H9 (cell line): ENCODE measurements around the gene MRPL30. TPM values are rescaled to one million over a fixed set of nuclear protein-coding genes. Genes with fewer than 3 reads are reported as not detected.

Experiments used
- DNase-seq: peaks from one replicate; pipeline ENCODE4 v3.0.0-alpha.2; 2017
- H2AFZ ChIP-seq: one replicate; pipeline ENCODE4 v1.6.1; 2013; ENCODE audit warnings: mild to moderate bottlenecking, low read length, control low read depth, moderate library complexity
- H2AK5ac ChIP-seq: 2 replicates; pipeline ENCODE4 v1.6.1; 2013; ENCODE audit warnings: low read length, control low read depth, mixed read lengths; ENCODE audit not compliant: insufficient read length
- H2BK120ac ChIP-seq: one replicate; pipeline ENCODE4 v1.6.1; 2013; ENCODE audit warnings: low read depth, mild to moderate bottlenecking, low read length, control low read depth, inconsistent platforms; ENCODE audit not compliant: poor library complexity, severe bottlenecking
- H2BK12ac ChIP-seq: 2 replicates; pipeline ENCODE4 v1.6.1; 2013; ENCODE audit warnings: low read length, control low read depth, mixed read lengths, low read depth; ENCODE audit not compliant: insufficient read length
- H2BK15ac ChIP-seq: 2 replicates; pipeline ENCODE4 v1.6.1; 2013; ENCODE audit warnings: low read depth, low read length, control low read depth
- H2BK20ac ChIP-seq: one replicate; pipeline ENCODE4 v1.6.1; 2013; ENCODE audit warnings: low read depth, mild to moderate bottlenecking, low read length, control low read depth, inconsistent platforms; ENCODE audit not compliant: poor library complexity, severe bottlenecking
- H2BK5ac ChIP-seq: 2 replicates; pipeline ENCODE4 v1.6.1; 2013; ENCODE audit warnings: low read length, control low read depth, mixed read lengths; ENCODE audit not compliant: insufficient read length
- H3K14ac ChIP-seq: 2 replicates; pipeline ENCODE4 v1.6.1; 2013; ENCODE audit warnings: low read length, control low read depth; ENCODE audit not compliant: insufficient read depth
- H3K18ac ChIP-seq: 2 replicates; pipeline ENCODE4 v1.6.1; 2013; ENCODE audit warnings: low read depth, mild to moderate bottlenecking, mixed read lengths, low read length, control low read depth; ENCODE audit not compliant: insufficient read length
- H3K23ac ChIP-seq: 2 replicates; pipeline ENCODE4 v1.6.1; 2013; ENCODE audit warnings: low read length, control low read depth, mixed read lengths, low read depth; ENCODE audit not compliant: insufficient read length
- H3K23me2 ChIP-seq: 2 replicates; pipeline ENCODE4 v1.6.1; 2013; ENCODE audit warnings: low read depth, mild to moderate bottlenecking, mixed read lengths, low read length, control low read depth; ENCODE audit not compliant: insufficient read length, poor library complexity, severe bottlenecking
- H3K27ac ChIP-seq: 2 replicates; pipeline ENCODE4 v1.5.1; 2013; ENCODE audit warnings: low read length, control low read depth, mixed read lengths, low read depth; ENCODE audit not compliant: insufficient read length
- H3K27me3 ChIP-seq: 2 replicates; pipeline ENCODE4 v1.6.1; 2013; ENCODE audit warnings: low read length, control low read depth, inconsistent platforms; ENCODE audit not compliant: insufficient read depth
- H3K4ac ChIP-seq: 2 replicates; pipeline ENCODE4 v1.6.1; 2013; ENCODE audit warnings: low read depth, mild to moderate bottlenecking, control low read depth, inconsistent platforms, low read length, moderate library complexity
- H3K4me1 ChIP-seq: 2 replicates; pipeline ENCODE4 v1.6.1; 2013; ENCODE audit warnings: low read length, control low read depth, inconsistent platforms; ENCODE audit not compliant: insufficient read depth
- H3K4me2 ChIP-seq: 2 replicates; pipeline ENCODE4 v1.6.1; 2013; ENCODE audit warnings: low read length, control low read depth, mixed read lengths; ENCODE audit not compliant: insufficient read length, insufficient read depth
- H3K56ac ChIP-seq: 2 replicates; pipeline ENCODE4 v1.6.1; 2013; ENCODE audit warnings: low read depth, mild to moderate bottlenecking, mixed read lengths, low read length, control low read depth; ENCODE audit not compliant: insufficient read length
- H3K79me1 ChIP-seq: 2 replicates; pipeline ENCODE4 v1.6.1; 2013; ENCODE audit warnings: low read depth, mild to moderate bottlenecking, moderate library complexity, low read length, control low read depth, inconsistent platforms; ENCODE audit not compliant: insufficient read depth, poor library complexity, severe bottlenecking
- H3K79me2 ChIP-seq: 2 replicates; pipeline ENCODE4 v1.6.1; 2013; ENCODE audit warnings: low read length, control low read depth, inconsistent platforms; ENCODE audit not compliant: insufficient read depth
- H3K9ac ChIP-seq: 2 replicates; pipeline ENCODE4 v1.6.1; 2013; ENCODE audit warnings: low read length, control low read depth, mixed read lengths; ENCODE audit not compliant: insufficient read length; ENCODE audit errors: extremely low read depth
- H3K9me3 ChIP-seq: one replicate; pipeline ENCODE4 v1.6.1; 2013; ENCODE audit warnings: low read depth, low read length, inconsistent platforms; ENCODE audit not compliant: control insufficient read depth
- H3T11ph ChIP-seq: one replicate; pipeline ENCODE4 v1.6.1; 2013; ENCODE audit warnings: mild to moderate bottlenecking, low read length, control low read depth, inconsistent platforms
- H4K20me1 ChIP-seq: one replicate; pipeline ENCODE4 v1.6.1; 2013; ENCODE audit not compliant: control insufficient read depth, insufficient read length, insufficient read depth
- H4K5ac ChIP-seq: 2 replicates; pipeline ENCODE4 v1.6.1; 2013; ENCODE audit warnings: low read depth, mild to moderate bottlenecking, mixed read lengths, low read length, control low read depth; ENCODE audit not compliant: insufficient read length
- H4K8ac ChIP-seq: replicated peaks from 2 replicates; pipeline ENCODE4 v1.6.1; 2013; ENCODE audit warnings: low read length, control low read depth, mixed read lengths, low read depth; ENCODE audit not compliant: insufficient read length
- H4K91ac ChIP-seq: 2 replicates; pipeline ENCODE4 v1.6.1; 2013; ENCODE audit warnings: low read depth, mild to moderate bottlenecking, moderate library complexity, mixed read lengths, low read length, control low read depth; ENCODE audit not compliant: insufficient read length
- H3K27ac Mint-ChIP-seq, 3 experiments: 2 replicates in 2 of 3; 3 replicates in 1 of 3; pipeline ENCODE4 v1.8.0; 2020 to 2021; ENCODE audit warnings: mixed read lengths in 3 of 3, mild to moderate bottlenecking in 1 of 3, moderate library complexity in 1 of 3
- H3K27me3 Mint-ChIP-seq: 2 replicates; pipeline ENCODE4 v1.8.0; 2021; ENCODE audit warnings: low read depth, mild to moderate bottlenecking, moderate library complexity, mixed read lengths
- H3K36me3 Mint-ChIP-seq, 3 experiments: 2 replicates in 2 of 3; 3 replicates in 1 of 3; pipeline ENCODE4 v1.8.0; 2020 to 2021; ENCODE audit warnings: low read depth in 3 of 3, mixed read lengths in 3 of 3; ENCODE audit not compliant: insufficient read depth in 1 of 3
- H3K4me1 Mint-ChIP-seq, 2 experiments: 2 replicates each; pipeline ENCODE4 v1.8.0; 2020; ENCODE audit warnings: mixed read lengths in 2 of 2
- H3K4me3 Mint-ChIP-seq, 2 experiments: 2 replicates in 1 of 2; 3 replicates in 1 of 2; pipeline ENCODE4 v1.8.0; 2020 to 2021; ENCODE audit warnings: mild to moderate bottlenecking in 2 of 2, mixed read lengths in 2 of 2, moderate library complexity in 1 of 2
- H3K9me3 Mint-ChIP-seq, 2 experiments: 2 replicates in 1 of 2; 3 replicates in 1 of 2; pipeline ENCODE4 v1.8.0; 2020; ENCODE audit warnings: mild to moderate bottlenecking in 2 of 2, mixed read lengths in 2 of 2, moderate library complexity in 1 of 2
- WGBS: extraction: QIAGEN DNeasy Blood & Tissue Kit; methylation state at CpG from one replicate; pipeline ENCODE4 v1.1.7; 2013; ENCODE audit warnings: missing lambda C conversion rate, low lambda C conversion rate, mixed read lengths; ENCODE audit not compliant: insufficient read length; ENCODE audit errors: extremely low coverage; 5-methylcytosine and 5-hydroxymethylcytosine counted together
- total RNA-seq: library from RNA; stranded (reverse); gene quantifications from 2 replicates; pipeline ENCODE4 v1.2.1, GENCODE V29; 2021
- TF ChIP-seq, protein P1 (sequence below): fragments of 200-600 bp; sonication (generic); conservative IDR thresholded peaks from 3 replicates; pipeline ENCODE4 v1.8.0; 2021; ENCODE audit warnings: antibody characterized with exemption, mild to moderate bottlenecking

MRPL30 gene
- total RNA-seq, 1 experiment from 2014 or later: 50.8 TPM

DNA sequence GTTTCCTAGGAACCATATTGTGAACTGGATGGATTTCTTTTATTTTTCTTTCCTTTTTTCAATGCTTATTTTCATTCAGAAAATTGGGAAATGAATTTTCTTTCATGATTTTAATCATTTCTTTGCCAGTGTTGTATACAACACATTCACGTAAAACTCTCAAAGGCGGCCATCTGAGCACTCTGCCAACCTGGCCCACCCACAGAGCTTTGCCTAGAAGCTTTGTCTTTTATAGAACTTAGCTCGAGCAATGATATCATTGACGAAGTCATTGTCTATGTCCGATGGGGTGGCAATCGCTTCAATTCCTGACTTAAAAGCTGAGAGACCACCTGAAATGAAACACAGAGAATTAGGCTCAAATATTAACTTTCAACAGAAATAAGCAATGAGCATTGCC is 61.2 kb downstream of the MRPL30 start:
- Histone ChIP-seq H3T11ph (no peak overlapping the region), H2AK5ac (no peak overlapping the region), H3K27ac (no peak overlapping the region), H3K79me2 (no peaks in the 10 kb centered on the region), H3K23me2 (no peaks in the 10 kb centered on the region), H2BK120ac (no peak overlapping the region), H3K4ac (no peak overlapping the region), H2BK15ac (no peak overlapping the region), H3K9ac (no peak overlapping the region), H2BK5ac (no peak overlapping the region), H4K5ac (no peak overlapping the region), H2BK20ac (no peak overlapping the region), H3K18ac (no peak overlapping the region), H3K79me1 (no peaks in the 10 kb centered on the region), H3K27me3 (no peaks in the 10 kb centered on the region), H4K8ac (no peak overlapping the region), H4K91ac (no peak overlapping the region), H4K20me1 (no peaks in the 10 kb centered on the region), H3K56ac (no peak overlapping the region), H2AFZ (no peak overlapping the region), H3K23ac (no peak overlapping the region), H3K4me1 (no peaks in the 10 kb centered on the region), H3K14ac (no peak overlapping the region), H3K4me2 (no peak overlapping the region), H3K9me3 (no peaks in the 10 kb centered on the region), H2BK12ac (no peak overlapping the region)
- Mint-ChIP-seq H3K27me3 (no peaks in the 10 kb centered on the region), H3K4me3 (no peak overlapping the region), H3K36me3 (no peaks in the 10 kb centered on the region), H3K9me3 (peaks cover 0 to 3% of the 10 kb centered on the region in 2 experiments; a peak in 1 of 5 replicates), H3K4me1 (no peaks in the 10 kb centered on the region; a peak in 1 of 4 replicates), H3K27ac (no peak overlapping the region)
- no CpG with 5 or more reads among the region's 6 CpGs for WGBS
- TF ChIP-seq, protein P1, sequence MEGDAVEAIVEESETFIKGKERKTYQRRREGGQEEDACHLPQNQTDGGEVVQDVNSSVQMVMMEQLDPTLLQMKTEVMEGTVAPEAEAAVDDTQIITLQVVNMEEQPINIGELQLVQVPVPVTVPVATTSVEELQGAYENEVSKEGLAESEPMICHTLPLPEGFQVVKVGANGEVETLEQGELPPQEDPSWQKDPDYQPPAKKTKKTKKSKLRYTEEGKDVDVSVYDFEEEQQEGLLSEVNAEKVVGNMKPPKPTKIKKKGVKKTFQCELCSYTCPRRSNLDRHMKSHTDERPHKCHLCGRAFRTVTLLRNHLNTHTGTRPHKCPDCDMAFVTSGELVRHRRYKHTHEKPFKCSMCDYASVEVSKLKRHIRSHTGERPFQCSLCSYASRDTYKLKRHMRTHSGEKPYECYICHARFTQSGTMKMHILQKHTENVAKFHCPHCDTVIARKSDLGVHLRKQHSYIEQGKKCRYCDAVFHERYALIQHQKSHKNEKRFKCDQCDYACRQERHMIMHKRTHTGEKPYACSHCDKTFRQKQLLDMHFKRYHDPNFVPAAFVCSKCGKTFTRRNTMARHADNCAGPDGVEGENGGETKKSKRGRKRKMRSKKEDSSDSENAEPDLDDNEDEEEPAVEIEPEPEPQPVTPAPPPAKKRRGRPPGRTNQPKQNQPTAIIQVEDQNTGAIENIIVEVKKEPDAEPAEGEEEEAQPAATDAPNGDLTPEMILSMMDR: no peak
- DNase-seq: no peak

Other genes with a start within 250 kb of the MRPL30 start
- gene CRACDL, start 245.0 kb upstream of the MRPL30 start, total RNA-seq: 0.29 and 0.48 TPM in 2 replicates
- 5.6 and 6.2 TPM in 2 replicates for gene C2orf15, start 39.5 kb upstream of the MRPL30 start, total RNA-seq
- gene TSGA10, start 26.2 kb upstream of the MRPL30 start, total RNA-seq: 6.1 and 6.3 TPM in 2 replicates
- 6.4 and 8.9 TPM in 2 replicates for gene LIPT1, start 26.2 kb upstream of the MRPL30 start, total RNA-seq
- 35.2 and 39.4 TPM in 2 replicates for gene MITD1, start 126 bp upstream of the MRPL30 start, total RNA-seq
- 0.29 TPM in 1 of 2 replicates, not detected in the other for gene LYG2, start 74.5 kb downstream of the MRPL30 start, total RNA-seq
- 0.31 and 0.37 TPM in 2 replicates for gene LYG1, start 120.0 kb downstream of the MRPL30 start, total RNA-seq
- 35.3 and 37.7 TPM in 2 replicates for gene TXNDC9, start 155.1 kb downstream of the MRPL30 start, total RNA-seq
- gene EIF5B, start 156.2 kb downstream of the MRPL30 start, total RNA-seq: 56.5 and 58.1 TPM in 2 replicates